Psoas muscle (tissue), 8 donors: ENCODE measurements around the gene PEPD. TPM values are rescaled to one million over a fixed set of nuclear protein-coding genes. Genes with fewer than 3 reads are reported as not detected.

Experiments used
- ATAC-seq, 4 donors: fragments of 200-7000 bp; cut with Tn5 transposase; one replicate each; pipeline ENCODE4 v1.9.1; 2020; ENCODE audit warnings: moderate library complexity in 3 of 4, mild to moderate bottlenecking in 2 of 4
- DNase-seq, 2 donors: peaks; one replicate each; pipeline ENCODE4 v3.0.0-alpha.2; 2020
- H3K27ac ChIP-seq: fragments of 200-600 bp; one replicate; pipeline ENCODE4 v1.8.0; 2022
- H3K27me3 ChIP-seq, 3 donors: fragments of 200-600 bp in 1 of 3; one replicate each; pipeline versions ENCODE4 v1.6.1 to v1.8.0; 2013 to 2022; ENCODE audit warnings: low read length in 2 of 3, mild to moderate bottlenecking in 2 of 3, moderate library complexity in 1 of 3; ENCODE audit not compliant: insufficient read depth in 3 of 3
- H3K36me3 ChIP-seq, 2 donors: fragments of 200-600 bp in 1 of 2; one replicate each; pipeline versions ENCODE4 v1.6.1 to v1.8.0; 2013 to 2022; ENCODE audit warnings: low read depth in 1 of 2, mild to moderate bottlenecking in 1 of 2, moderate library complexity in 1 of 2; ENCODE audit not compliant: insufficient read depth in 1 of 2
- H3K4me1 ChIP-seq: fragments of 200-600 bp; one replicate; pipeline ENCODE4 v1.8.0; 2022
- H3K4me3 ChIP-seq: fragments of 200-600 bp; one replicate; pipeline ENCODE4 v1.8.0; 2022; ENCODE audit warnings: mild to moderate bottlenecking
- H3K9me3 ChIP-seq: fragments of 200-600 bp; one replicate; pipeline ENCODE4 v1.8.0; 2022
- CTCF ChIP-seq: fragments of 200-600 bp; IDR thresholded peaks from one replicate; pipeline ENCODE4 v1.8.0; 2022; ENCODE audit warnings: antibody characterized with exemption
- WGBS, 3 donors: extraction: QIAGEN DNeasy Blood & Tissue Kit; methylation state at CpG; one replicate each; pipeline versions ENCODE4 v1.1.6 to v1.1.7; 2013; 5-methylcytosine and 5-hydroxymethylcytosine counted together
- intact Hi-C, 2 donors: fragments of 100-400 bp; cut with DNase I; formaldehyde crosslinking; loops; one replicate each; pipeline versions ENCODE4 v1.11.0 to v1.14.2; 2022
- polyA plus RNA-seq, 3 donors: library from polyadenylated mRNA; stranded (reverse); fragments of 200-250 nt; gene quantifications; one replicate each; pipeline ENCODE4 v1.2.3, GENCODE V29; 2013
- total RNA-seq, 4 donors: library from RNA; stranded (reverse); fragmentation: NEBNext Ultra II Directional in 2 of 4; extraction: Animal tissue kit (Norgen Biotek cat#: 25700) in 2 of 4; gene quantifications; one replicate each; pipeline versions ENCODE4 v1.2.1 to v1.2.4, GENCODE V29; 2021 to 2023
- donor health status: healthy with polysubstance abuse.
- donor health status: DM: no; HTN: no; CAD: no; lungs with moderate emphysema.
- donor health status: Bipolar disorder and iron deficiency.
- donor health status: healthy.
- donor health status: DM: yes; HTN: yes; CAD: no.
- donor health status: DM: no; HTN: no; CAD: no.
- donor health status: DM: no; HTN: no; CAD: no.
- donor health status: DM: yes; HTN: yes; CAD: no.

PEPD gene
- total and polyA plus RNA-seq, 7 donors = 26.3 to 40.2 (median 35.1) TPM

GRCh38 chr19:33419788-33420130 is 101.8 kb downstream of the PEPD start:
- WGBS, 3 donors = 48 to 59% (median 53%) methylated on average over 6 of the region's 6 CpGs
- Histone ChIP-seq H3K27ac (no peak overlapping the region), H3K4me3 (no peak overlapping the region), H3K4me1 (no peaks in the 10 kb centered on the region), H3K36me3 (no peaks in the 10 kb centered on the region), H3K27me3 (no peaks in the 10 kb centered on the region), H3K9me3 (no peaks in the 10 kb centered on the region)
- intact Hi-C loops = loop anchor here in 1 of 2 donors (5.0 to 10.0 kb wide), 2 partner anchors 353 to 725 kb away; no protein-coding TSS in a partner anchor
- TF ChIP-seq CTCF = no peak
- no peak for ATAC-seq
- no peak for DNase-seq

DNA sequence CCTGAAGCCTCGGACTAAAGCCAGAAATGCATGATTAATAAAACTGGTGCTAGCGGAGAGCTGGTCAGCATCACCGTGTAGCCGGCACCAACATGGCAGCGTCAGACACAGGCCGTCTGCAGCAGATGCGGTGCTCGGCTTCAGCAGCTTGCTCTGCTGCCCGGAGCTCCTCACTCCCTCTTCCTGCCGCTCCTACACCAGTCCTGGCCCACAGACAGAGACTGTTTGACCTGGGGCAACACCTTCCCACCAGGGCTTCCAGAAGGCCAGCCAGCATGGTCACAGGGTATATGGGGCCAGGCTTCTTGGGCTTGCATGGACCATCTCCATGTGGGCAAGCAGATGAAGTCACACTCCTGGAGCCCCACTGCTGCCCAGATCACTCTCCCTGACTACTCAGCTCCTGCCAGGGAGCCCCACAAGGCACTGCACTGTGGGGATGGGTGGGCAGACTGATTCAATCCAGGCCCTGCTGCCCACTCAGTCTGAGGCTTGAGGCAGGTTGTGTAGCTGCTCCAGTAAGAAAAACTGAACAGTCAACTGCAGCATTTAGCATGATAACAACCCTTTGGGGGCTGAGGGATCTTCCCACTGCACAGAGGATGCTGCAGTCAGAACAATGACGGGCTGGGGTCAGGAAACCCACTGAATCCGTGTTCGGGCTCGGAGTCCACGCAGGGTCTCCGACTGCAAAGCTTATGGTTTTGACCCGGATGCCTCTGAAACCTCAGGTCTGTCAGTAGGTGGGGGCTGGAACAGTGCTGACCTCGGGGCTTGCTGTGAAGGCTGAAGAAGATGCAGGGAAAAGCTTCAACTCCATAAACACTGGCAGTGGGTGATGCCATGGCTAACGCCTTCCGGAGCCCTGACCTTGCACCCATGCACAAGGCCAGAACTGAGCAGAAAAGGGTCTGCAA is 102.5 kb downstream of the PEPD start:
- whole genome bisulfite sequencing, 3 donors = 84 to 88% (median 87%) methylated on average over 20 of the region's 20 CpGs
- H3K27ac ChIP-seq = no peak overlapping the region
- intact Hi-C loops = loop anchor here in 1 of 2 donors (5.0 kb wide), 1 partner anchor 353 kb away; no protein-coding TSS in a partner anchor
- ATAC-seq (no peak), DNase-seq (peak in 1 of 2 donors; percentile 3)
- H3K36me3 ChIP-seq = no peaks in the 10 kb centered on the region
- H3K27me3 ChIP-seq = no peaks in the 10 kb centered on the region
- no peaks in the 10 kb centered on the region for H3K4me1 ChIP-seq
- H3K9me3 ChIP-seq = no peaks in the 10 kb centered on the region
- no peak overlapping the region for H3K4me3 ChIP-seq
- TF ChIP-seq CTCF = no peak

- Histone ChIP-seq H3K36me3 (no peaks in the 10 kb centered on the region), H3K27ac (no peak overlapping the region), H3K9me3 (no peaks in the 10 kb centered on the region), H3K4me3 (no peak overlapping the region), H3K4me1 (no peaks in the 10 kb centered on the region), H3K27me3 (no peaks in the 10 kb centered on the region)
- intact Hi-C loops = loop anchor here in 1 of 2 donors (5.0 kb wide), 1 partner anchor 354 kb away; no protein-coding TSS in a partner anchor
- WGBS, 3 donors = 86 to 92% (median 90%) methylated on average over 12 of the region's 12 CpGs
- DNase-seq = no peak
- ATAC-seq = no peak
- no peak for TF ChIP-seq CTCF
Observed at GRCh38 chr19:33418461-33418860, 103.1 kb downstream of the PEPD start.

DNA sequence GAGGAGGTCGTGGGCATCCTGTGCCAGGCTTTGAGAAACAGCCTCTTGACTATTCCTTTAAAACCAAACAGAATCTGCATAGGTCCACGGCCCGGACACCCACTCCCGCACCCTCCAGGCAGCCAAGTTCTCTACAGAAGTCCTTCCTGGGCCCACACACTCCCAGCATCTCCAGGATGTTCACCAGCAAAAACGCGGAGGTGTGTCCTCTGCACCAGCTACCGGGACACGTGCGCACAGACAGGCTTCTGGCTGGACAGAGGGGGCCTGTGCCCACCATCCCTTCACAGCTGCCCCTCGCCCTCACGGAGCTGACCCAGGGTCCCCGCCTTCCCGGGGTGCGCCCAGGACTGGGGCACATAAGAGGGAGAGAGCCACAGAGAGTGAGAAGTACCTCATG is 103.8 kb downstream of the PEPD start:
- H3K4me3 ChIP-seq = no peak overlapping the region
- ATAC-seq (no peak), DNase-seq (no peak)
- H3K27ac ChIP-seq = no peak overlapping the region
- TF ChIP-seq CTCF = no peak
- H3K36me3 ChIP-seq = no peaks in the 10 kb centered on the region
- no peaks in the 10 kb centered on the region for H3K4me1 ChIP-seq
- no peaks in the 10 kb centered on the region for H3K27me3 ChIP-seq
- H3K9me3 ChIP-seq = no peaks in the 10 kb centered on the region
- intact Hi-C loops = loop anchor here in 1 of 2 donors (5.0 kb wide), 1 partner anchor 355 kb away; no protein-coding TSS in a partner anchor
- 92 to 93% (median 92%) methylated on average over 14 of the region's 14 CpGs for WGBS, 3 donors
